GM23338 (cell line): ENCODE results near the gene USP6. TPM values are rescaled to one million over a fixed set of nuclear protein-coding genes. Genes with fewer than 3 reads are reported as not detected.

Experiments used
- ATAC-seq: fragments of 200-7000 bp; cut with Tn5 transposase; 3 replicates; pipeline ENCODE4 v1.9.1; 2020
- DNase-seq: peaks from one replicate; pipeline ENCODE4 v3.0.0-alpha.2; 2015; ENCODE audit warnings: low spot score
- H2AFZ ChIP-seq: fragments of 200-600 bp; sonication (generic); 2 replicates; pipeline ENCODE4 v1.8.0; 2016; ENCODE audit warnings: antibody characterized with exemption, mild to moderate bottlenecking, moderate library complexity
- H3F3A ChIP-seq: fragments of 200-600 bp; sonication (generic); replicated peaks from 2 replicates; pipeline ENCODE4 v1.8.0; 2017; ENCODE audit warnings: antibody characterized with exemption, mixed run types, low read depth
- H3K27ac ChIP-seq: fragments of 200-600 bp; sonication (generic); 2 replicates; pipeline ENCODE4 v1.6.1; 2016; ENCODE audit warnings: low read depth
- H3K27me3 ChIP-seq: fragments of 200-600 bp; sonication (generic); 2 replicates; pipeline ENCODE4 v1.8.0; 2016; ENCODE audit warnings: mild to moderate bottlenecking, mixed run types, moderate library complexity; ENCODE audit not compliant: insufficient read depth
- H3K36me3 ChIP-seq: fragments of 200-600 bp; sonication (generic); 2 replicates; pipeline ENCODE4 v1.8.0; 2016; ENCODE audit warnings: mild to moderate bottlenecking; ENCODE audit not compliant: insufficient read depth
- H3K4me1 ChIP-seq: fragments of 200-600 bp; sonication (generic); 2 replicates; pipeline ENCODE4 v1.8.0; 2016; ENCODE audit warnings: mild to moderate bottlenecking, moderate library complexity; ENCODE audit not compliant: insufficient read depth
- H3K4me2 ChIP-seq: fragments of 200-600 bp; sonication (generic); 2 replicates; pipeline ENCODE4 v1.7.1; 2017; ENCODE audit warnings: mixed run types
- H3K4me3 ChIP-seq: fragments of 200-600 bp; sonication (generic); 2 replicates; pipeline ENCODE4 v1.6.1; 2016; ENCODE audit warnings: mixed run types
- H3K79me2 ChIP-seq: fragments of 200-600 bp; sonication (generic); replicated peaks from 2 replicates; pipeline ENCODE4 v1.8.0; 2017; ENCODE audit warnings: mild to moderate bottlenecking; ENCODE audit not compliant: insufficient read depth
- H3K9me2 ChIP-seq: fragments of 200-600 bp; sonication (generic); 2 replicates; pipeline ENCODE4 v1.8.0; 2017; ENCODE audit not compliant: insufficient read depth
- H4K20me1 ChIP-seq: fragments of 200-600 bp; sonication (generic); replicated peaks from 2 replicates; pipeline ENCODE4 v1.8.0; 2017; ENCODE audit warnings: mild to moderate bottlenecking; ENCODE audit not compliant: insufficient read depth
- H3K27ac Mint-ChIP-seq: 2 replicates; pipeline ENCODE4 v1.8.0; 2020; ENCODE audit warnings: inconsistent platforms, mild to moderate bottlenecking, moderate library complexity, mixed read lengths
- H3K27me3 Mint-ChIP-seq: 3 replicates; pipeline ENCODE4 v1.8.0; 2022; ENCODE audit warnings: low read depth, mild to moderate bottlenecking, moderate library complexity, mixed read lengths, inconsistent platforms; ENCODE audit not compliant: insufficient read depth, poor library complexity
- H3K36me3 Mint-ChIP-seq: 3 replicates; pipeline ENCODE4 v1.8.0; 2021; ENCODE audit warnings: low read depth, mild to moderate bottlenecking, inconsistent platforms, moderate library complexity, mixed read lengths
- H3K4me1 Mint-ChIP-seq: 3 replicates; pipeline ENCODE4 v1.8.0; 2020; ENCODE audit warnings: mild to moderate bottlenecking, inconsistent platforms, mixed read lengths
- H3K4me3 Mint-ChIP-seq: 3 replicates; pipeline ENCODE4 v1.8.0; 2021; ENCODE audit warnings: moderate library complexity, mild to moderate bottlenecking, inconsistent platforms, mixed read lengths
- H3K9me3 Mint-ChIP-seq: 3 replicates; pipeline ENCODE4 v1.8.0; 2020; ENCODE audit warnings: moderate library complexity, mild to moderate bottlenecking, inconsistent platforms, mixed read lengths
- EZH2 ChIP-seq: fragments of 200-600 bp; sonication (generic); IDR thresholded peaks from one replicate; pipeline ENCODE4 v1.8.0; 2017; ENCODE audit warnings: antibody characterized with exemption, mild to moderate bottlenecking, low read depth; ENCODE audit not compliant: unreplicated experiment
- EZH2phosphoT487 ChIP-seq: fragments of 200-600 bp; sonication (generic); IDR thresholded peaks from one replicate; pipeline ENCODE4 v1.8.1; 2018; ENCODE audit warnings: antibody characterized with exemption; ENCODE audit not compliant: unreplicated experiment
- NANOG ChIP-seq: IDR thresholded peaks from 2 replicates; pipeline ENCODE4 v1.6.1; 2016; ENCODE audit warnings: antibody characterized with exemption, borderline replicate concordance
- POLR2AphosphoS5 ChIP-seq: IDR thresholded peaks from 2 replicates; pipeline ENCODE4 v1.6.1; 2016; ENCODE audit warnings: antibody characterized with exemption, low read depth
- STAT1 ChIP-seq: IDR thresholded peaks from one replicate; pipeline ENCODE4 v1.6.1; 2016; ENCODE audit warnings: antibody characterized with exemption; ENCODE audit not compliant: unreplicated experiment
- ZNF114 ChIP-seq: fragments of 250-450 bp; sonication (Bioruptor Pico); IDR thresholded peaks from 2 replicates; pipeline ENCODE4 v1.5.0; 2020; ENCODE audit warnings: mild to moderate bottlenecking, moderate library complexity
- polyA plus RNA-seq: library from polyadenylated mRNA; unstranded; fragments of >200 nt; fragmentation: Nextera tagmentation; extraction: Ambion mirVana; gene quantifications from 2 replicates; pipeline ENCODE4 v1.2.1, GENCODE V29; 2016
- total RNA-seq: library from RNA; depleted of rRNA; stranded (reverse); fragments of >200 nt; shearing (Covaris generic); gene quantifications from 2 replicates; pipeline ENCODE4 v1.2.3, GENCODE V29; 2014
- TF ChIP-seq, protein P1 (sequence below): fragments of 250-450 bp; sonication (Bioruptor Pico); IDR thresholded peaks from 2 replicates; pipeline ENCODE4 v1.5.0; 2020; ENCODE audit warnings: mild to moderate bottlenecking, moderate library complexity

USP6 gene
- total and polyA plus RNA-seq, 2 experiments from 2014 or later: 0.94 to 1.3 TPM

DNA sequence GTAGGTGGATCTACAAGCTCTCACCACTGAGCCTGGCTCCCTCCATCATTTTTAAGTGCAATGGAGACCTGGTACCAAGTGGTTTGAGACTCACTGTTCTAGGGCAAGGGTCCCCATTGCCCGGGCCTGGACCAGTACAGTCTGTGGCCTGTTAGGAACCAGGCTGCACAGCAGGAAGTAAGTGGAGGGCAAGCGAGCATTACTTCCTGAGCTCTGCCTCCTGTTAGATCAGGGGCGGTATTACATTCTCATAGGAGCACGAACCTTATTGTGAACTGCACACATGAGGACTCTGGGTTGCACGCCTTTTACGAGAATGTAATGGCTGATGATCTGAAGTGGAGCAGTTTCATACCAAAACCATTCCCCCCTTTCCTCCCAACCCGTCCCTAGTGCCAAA lies 82.6 kb downstream of the USP6 start (continued):
- TF ChIP-seq, protein P1, sequence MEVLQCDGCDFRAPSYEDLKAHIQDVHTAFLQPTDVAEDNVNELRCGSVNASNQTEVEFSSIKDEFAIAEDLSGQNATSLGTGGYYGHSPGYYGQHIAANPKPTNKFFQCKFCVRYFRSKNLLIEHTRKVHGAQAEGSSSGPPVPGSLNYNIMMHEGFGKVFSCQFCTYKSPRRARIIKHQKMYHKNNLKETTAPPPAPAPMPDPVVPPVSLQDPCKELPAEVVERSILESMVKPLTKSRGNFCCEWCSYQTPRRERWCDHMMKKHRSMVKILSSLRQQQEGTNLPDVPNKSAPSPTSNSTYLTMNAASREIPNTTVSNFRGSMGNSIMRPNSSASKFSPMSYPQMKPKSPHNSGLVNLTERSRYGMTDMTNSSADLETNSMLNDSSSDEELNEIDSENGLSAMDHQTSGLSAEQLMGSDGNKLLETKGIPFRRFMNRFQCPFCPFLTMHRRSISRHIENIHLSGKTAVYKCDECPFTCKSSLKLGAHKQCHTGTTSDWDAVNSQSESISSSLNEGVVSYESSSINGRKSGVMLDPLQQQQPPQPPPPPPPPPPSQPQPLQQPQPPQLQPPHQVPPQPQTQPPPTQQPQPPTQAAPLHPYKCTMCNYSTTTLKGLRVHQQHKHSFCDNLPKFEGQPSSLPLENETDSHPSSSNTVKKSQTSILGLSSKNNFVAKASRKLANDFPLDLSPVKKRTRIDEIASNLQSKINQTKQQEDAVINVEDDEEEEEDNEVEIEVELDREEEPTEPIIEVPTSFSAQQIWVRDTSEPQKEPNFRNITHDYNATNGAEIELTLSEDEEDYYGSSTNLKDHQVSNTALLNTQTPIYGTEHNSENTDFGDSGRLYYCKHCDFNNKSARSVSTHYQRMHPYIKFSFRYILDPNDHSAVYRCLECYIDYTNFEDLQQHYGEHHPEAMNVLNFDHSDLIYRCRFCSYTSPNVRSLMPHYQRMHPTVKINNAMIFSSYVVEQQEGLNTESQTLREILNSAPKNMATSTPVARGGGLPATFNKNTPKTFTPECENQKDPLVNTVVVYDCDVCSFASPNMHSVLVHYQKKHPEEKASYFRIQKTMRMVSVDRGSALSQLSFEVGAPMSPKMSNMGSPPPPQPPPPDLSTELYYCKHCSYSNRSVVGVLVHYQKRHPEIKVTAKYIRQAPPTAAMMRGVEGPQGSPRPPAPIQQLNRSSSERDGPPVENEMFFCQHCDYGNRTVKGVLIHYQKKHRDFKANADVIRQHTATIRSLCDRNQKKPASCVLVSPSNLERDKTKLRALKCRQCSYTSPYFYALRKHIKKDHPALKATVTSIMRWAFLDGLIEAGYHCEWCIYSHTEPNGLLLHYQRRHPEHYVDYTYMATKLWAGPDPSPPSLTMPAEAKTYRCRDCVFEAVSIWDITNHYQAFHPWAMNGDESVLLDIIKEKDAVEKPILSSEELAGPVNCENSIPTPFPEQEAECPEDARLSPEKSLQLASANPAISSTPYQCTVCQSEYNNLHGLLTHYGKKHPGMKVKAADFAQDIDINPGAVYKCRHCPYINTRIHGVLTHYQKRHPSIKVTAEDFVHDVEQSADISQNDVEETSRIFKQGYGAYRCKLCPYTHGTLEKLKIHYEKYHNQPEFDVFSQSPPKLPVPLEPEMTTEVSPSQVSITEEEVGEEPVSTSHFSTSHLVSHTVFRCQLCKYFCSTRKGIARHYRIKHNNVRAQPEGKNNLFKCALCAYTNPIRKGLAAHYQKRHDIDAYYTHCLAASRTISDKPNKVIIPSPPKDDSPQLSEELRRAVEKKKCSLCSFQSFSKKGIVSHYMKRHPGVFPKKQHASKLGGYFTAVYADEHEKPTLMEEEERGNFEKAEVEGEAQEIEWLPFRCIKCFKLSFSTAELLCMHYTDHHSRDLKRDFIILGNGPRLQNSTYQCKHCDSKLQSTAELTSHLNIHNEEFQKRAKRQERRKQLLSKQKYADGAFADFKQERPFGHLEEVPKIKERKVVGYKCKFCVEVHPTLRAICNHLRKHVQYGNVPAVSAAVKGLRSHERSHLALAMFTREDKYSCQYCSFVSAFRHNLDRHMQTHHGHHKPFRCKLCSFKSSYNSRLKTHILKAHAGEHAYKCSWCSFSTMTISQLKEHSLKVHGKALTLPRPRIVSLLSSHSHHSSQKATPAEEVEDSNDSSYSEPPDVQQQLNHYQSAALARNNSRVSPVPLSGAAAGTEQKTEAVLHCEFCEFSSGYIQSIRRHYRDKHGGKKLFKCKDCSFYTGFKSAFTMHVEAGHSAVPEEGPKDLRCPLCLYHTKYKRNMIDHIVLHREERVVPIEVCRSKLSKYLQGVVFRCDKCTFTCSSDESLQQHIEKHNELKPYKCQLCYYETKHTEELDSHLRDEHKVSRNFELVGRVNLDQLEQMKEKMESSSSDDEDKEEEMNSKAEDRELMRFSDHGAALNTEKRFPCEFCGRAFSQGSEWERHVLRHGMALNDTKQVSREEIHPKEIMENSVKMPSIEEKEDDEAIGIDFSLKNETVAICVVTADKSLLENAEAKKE (CRISPR knock-in tag): no peak

DNA sequence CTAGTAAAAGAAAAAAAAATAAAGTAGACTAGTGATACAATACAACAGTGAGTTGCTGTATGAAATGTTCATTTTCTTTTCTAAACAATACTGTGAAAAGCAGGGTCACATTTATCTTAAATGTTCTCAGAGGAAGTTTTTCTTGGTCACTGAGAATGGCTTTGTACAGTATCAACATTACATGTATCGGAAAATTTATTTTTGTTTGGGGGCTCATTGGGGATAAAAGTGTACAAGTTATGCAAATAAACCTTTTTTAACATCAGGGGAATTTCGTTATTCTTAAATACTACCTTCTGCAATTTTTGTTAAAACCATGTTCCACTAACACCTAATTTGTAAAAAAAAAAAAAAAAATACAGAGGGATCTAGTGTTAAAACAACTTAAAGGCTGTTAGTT lies 84.5 kb downstream of the USP6 start:
- H3K4me3 Mint-ChIP-seq: no peak overlapping the region
- H3F3A ChIP-seq: no peaks in the 10 kb centered on the region
- no peak overlapping the region for H2AFZ ChIP-seq
- no peaks in the 10 kb centered on the region for H3K36me3 ChIP-seq
- no peaks in the 10 kb centered on the region for H3K9me2 ChIP-seq
- H4K20me1 ChIP-seq: no peaks in the 10 kb centered on the region
- no peaks in the 10 kb centered on the region for H3K4me1 ChIP-seq
- H3K27me3 ChIP-seq: no peaks in the 10 kb centered on the region
- H3K4me2 ChIP-seq: no peak overlapping the region
- no peaks in the 10 kb centered on the region; the same call in 2 of the 3 replicates for H3K4me1 Mint-ChIP-seq
- peaks cover 3% of the 10 kb centered on the region for H3K27me3 Mint-ChIP-seq
- TF ChIP-seq EZH2phosphoT487 (no peak), NANOG (no peak), POLR2AphosphoS5 (no peak), STAT1 (no peak), ZNF114 (no peak), EZH2 (no peak)
- TF ChIP-seq, protein P1 (CRISPR knock-in tag): no peak
- H3K9me3 Mint-ChIP-seq: peaks cover 5% of the 10 kb centered on the region
- no peak for ATAC-seq
- no peak overlapping the region for H3K27ac Mint-ChIP-seq
- no peak overlapping the region for H3K27ac ChIP-seq
- no peak overlapping the region for H3K4me3 ChIP-seq
- no peak for DNase-seq
- H3K79me2 ChIP-seq: no peaks in the 10 kb centered on the region
- H3K36me3 Mint-ChIP-seq: no peaks in the 10 kb centered on the region
